GF-D8 (cell line): ENCODE results near the gene PDPR.
"Not testable (repeated sequence)": the region's sequence is repeated elsewhere in the genome, so short reads cannot be mapped to it uniquely, and the experiment has no call there.

Experiments used
- DNase-seq: peaks from one replicate; lab custom pipeline; 2025; lab: John Stamatoyannopoulos, UW

The PDPR gene

DNA sequence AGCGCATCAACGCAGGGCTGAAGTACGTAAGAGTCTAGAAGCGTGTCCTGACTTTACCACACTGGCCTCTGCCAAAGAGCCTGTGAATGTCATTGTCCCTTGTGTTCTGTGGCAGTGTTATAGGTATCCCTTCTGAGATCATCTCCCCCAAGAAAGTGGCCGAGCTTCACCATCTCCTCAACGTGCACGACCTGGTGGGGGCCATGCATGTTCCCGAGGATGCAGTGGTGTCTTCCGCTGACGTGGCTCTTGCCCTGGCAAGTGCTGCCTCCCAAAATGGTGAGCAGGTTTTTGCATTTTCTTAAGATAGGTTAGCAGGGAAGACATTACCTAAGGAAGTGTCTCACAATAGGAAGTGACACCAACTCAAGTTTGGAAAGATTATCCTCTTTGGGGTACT lies 14.7 kb downstream of the PDPR start:
- not testable (repeated sequence) for DNase-seq

DNA sequence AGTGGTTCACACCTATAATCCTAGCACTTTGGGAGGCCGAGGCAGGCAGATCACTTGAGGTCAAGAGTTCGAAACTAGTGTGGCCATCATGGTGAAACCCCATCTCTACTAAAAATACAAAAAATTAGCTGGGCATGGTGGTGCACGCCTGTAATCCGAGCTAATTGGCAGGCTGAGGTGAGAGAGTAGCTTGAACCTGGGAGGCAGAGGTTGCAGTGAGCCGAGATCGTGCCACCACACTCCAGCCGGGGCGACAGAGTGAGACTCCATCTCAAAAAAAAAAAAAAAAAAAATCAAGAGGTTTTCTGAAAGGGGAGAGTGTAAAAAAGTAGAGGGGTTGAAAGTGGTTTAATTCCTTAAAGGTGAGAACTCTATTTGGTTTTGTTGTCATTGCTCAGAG lies 21.7 kb downstream of the PDPR start:
- not testable (repeated sequence) for DNase-seq

DNA sequence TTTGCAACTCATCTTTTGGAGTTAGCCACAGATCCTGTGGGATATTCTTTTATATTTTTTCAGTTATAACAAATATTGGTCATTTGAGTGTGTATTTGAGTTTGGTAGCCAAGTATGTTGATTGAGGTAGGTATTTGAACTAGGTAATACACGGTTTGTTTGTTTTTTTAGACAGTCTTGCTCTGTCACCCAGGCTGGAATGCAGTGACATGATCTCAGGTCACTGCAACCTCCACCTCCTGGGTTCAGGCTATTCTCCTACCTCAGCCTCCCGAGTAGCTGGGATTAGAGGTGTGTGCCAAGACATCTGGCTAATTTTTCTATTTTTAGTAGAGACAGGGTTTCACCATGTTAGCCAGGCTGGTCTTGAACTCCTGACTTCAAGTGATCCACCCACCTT lies 22.5 kb downstream of the PDPR start:
- DNase-seq = not testable (repeated sequence)

DNA sequence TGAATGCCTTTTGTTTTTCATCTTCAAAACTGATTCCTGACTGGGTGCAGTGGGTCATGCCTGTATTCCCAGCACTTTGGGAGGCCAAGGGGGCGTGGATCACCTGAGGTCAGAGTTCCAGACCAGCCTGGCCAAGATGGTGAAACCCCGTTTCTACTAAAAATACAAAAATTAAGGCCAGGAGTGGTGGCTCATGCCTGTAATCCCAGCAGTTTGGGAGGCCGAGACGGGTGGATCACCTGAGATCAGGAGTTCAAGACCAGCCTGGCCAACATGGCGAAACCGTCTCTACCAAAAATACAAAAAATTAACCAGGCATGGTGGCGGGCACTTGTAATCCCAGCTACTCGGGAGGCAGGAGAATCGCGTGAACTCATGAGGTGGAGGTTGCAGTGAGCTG lies 28.6 kb downstream of the PDPR start:
- DNase-seq = not testable (repeated sequence)

DNA sequence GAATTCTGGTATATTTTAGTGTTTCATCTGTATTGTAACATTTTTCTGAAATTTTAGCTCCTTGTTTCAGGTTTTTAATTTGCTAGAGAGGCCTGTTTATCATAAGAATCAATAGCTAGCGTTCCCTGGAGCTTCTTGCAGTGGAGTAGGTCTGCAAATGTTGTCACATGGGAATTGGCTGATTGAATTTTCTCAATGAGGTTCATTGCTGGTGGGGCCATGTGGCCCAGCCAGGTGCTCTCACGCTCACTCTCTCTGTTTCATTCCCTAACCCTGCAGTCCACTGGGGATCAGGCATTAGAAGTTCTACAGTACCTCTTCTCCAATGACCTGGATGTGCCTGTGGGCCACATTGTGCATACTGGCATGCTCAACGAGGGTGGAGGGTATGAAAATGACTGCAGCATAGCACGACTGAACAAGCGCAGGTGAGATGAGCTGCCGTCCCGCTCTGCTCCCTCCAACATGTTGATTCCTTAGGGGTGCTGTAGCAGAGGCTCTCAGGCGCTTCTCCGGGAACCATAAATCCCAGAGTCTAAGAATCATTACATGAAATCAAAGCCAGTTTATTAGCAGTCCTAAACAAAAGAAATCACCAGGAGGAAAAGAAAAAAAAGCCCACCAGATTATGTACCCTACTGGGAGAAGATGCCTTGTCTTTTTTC lies 29.2 kb downstream of the PDPR start:
- DNase-seq = not testable (repeated sequence)

DNA sequence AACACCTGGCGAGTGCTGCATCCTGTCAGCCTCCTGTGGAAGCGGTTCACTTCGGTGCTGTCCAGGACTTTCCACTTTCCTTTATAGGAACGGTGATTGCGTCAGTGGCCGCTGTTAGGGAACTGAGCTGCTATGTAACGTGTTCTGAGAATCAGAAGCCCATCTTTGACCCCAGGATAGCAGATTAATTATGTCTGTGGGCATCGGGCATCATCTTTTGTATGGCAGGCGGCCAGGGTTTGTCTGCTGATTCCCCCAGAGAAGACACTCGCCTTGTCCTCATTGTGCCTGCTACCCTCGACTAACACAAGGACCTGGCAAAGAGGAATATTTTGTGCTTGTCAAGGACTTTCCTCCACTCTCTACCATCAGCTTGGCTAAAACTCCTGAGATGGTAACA lies 33.7 kb downstream of the PDPR start:
- DNase-seq = not testable (repeated sequence)

DNA sequence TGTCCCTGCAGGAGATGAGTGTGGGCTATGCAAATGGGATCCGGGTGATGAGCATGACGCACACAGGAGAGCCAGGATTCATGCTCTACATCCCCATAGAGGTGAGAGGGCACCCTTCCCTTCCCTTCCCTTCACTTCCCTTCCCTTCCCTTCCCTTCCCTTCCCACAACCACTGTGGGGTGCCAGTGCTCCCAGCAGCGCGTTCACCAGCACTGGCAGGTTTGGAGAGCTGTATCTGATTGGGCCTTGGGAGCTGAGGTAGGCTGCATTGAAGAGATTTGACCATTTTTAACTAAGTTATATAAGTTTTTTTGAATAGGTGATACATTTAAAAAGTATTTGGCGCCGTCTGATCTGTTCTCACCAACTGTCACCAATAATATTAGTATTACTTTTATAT lies 34.3 kb downstream of the PDPR start:
- not testable (repeated sequence) for DNase-seq

DNA sequence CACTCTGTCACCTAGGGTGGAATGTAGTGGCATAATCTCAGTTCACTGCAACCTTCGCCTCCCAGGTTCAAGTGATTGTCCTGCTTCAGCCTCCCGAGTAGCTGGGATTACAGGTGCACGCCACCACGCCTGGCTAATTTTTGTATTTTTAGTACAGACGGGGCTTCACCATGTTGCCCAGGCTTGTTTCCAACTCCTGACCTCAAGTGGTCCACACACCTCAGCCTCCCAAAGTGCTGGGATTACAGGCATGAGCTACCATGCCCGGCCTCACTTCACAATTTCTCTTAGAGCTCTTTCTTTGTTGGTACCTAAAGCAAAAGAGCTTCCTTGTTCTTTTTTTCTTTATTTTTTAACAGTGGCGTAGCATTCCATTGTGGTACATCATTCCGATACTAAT lies 35.2 kb downstream of the PDPR start:
- DNase-seq = not testable (repeated sequence)

DNA sequence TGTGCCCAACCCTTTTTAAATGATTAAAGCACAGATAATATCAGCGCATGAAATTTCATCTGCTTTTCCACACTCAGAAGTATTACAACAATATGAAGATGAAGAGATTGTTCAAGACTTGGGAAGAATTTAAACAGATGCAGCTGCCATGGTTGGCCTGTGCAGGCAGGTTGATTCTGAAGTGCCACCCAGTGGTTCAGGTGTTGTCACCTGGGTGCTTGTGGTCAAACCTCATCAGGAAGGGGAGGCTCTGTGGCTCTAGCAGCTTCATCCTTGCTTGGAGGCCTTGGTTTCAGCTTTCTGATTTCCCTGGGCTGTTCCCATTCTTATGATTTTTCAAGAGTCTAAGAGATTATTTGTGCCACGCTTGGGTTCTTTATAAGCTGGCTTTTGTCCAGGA lies 37.3 kb downstream of the PDPR start:
- no peak for DNase-seq

DNA sequence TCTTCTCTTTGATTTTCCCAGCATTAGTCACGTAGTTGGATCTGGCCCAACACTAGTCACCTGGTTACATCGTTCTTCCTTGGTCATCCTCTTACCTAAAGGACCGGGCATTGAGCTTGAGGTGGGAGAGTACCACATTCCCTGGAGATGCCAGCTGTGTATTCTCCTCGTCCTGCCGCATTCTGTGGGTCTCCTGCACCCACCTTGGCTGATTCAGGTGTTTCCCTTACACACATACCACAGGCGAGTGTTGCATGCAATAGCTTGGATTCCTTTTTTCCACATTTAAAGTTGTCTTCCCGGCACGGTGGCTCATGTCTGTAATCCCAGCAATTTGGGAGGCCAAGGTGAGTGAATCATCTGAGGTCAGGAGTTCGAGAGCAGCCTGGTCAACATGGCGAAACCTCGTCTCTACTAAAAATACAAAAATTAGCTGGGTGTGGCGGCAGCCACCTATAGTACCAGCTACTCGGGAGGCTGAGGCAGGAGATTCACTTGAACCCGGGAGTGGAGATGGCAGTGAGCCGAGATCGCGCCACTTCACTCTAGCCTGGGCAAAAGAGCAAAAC lies 37.9 kb downstream of the PDPR start:
- DNase-seq = no peak

DNA sequence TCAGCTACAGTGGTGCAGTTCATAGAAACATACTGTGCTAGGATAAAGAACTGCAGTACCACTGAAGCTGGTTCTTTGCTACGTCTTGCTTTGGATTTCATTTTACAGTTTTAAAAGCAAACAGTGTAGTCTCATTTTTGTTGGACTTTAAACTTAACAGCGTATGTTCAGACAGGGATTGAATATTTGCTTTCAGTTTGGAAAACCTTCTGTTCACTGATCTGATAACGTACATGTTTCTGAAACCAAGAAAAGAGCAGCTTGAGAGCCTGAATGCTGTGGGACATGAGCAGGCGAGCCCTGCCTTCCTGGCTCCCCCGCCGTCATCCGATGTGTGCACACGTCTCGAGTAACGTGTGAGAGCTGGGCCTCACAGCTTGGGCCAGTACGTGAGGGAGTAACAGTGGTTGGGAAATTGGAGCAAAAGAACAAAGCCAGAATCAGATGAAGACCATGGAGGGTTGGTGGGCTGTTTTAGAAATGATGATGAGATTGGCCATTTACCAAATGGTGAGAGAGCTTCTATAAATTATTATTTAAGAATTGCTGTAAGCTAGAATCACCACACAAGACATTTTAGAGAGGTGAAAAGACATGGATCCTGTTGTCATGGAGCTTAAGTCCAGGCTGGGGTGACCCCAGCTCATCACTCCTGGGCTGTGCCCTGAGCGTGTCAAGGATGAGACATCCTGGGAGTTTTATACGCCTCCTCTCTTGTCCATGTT lies 38.6 kb downstream of the PDPR start:
- DNase-seq = no peak

DNA sequence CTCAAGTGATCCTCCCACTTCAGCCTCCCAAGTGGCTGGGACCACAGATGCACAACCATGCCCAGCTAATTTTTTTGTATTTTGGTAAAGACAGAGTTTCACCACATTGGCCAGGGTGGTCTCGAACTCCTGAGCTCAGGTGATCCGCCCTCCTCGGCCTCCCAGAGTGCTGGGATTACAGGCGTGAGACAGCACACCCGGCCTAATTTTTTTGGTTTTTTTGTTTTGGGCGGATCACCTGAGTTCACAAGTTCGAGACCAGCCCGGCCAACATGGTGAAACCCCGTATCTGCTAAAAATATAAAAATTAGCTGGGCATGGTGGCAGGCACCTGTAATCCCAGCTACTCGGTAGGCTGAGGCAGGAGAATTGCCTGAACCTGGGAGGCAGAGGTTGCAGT lies 40.6 kb downstream of the PDPR start:
- DNase-seq = not testable (repeated sequence)

DNA sequence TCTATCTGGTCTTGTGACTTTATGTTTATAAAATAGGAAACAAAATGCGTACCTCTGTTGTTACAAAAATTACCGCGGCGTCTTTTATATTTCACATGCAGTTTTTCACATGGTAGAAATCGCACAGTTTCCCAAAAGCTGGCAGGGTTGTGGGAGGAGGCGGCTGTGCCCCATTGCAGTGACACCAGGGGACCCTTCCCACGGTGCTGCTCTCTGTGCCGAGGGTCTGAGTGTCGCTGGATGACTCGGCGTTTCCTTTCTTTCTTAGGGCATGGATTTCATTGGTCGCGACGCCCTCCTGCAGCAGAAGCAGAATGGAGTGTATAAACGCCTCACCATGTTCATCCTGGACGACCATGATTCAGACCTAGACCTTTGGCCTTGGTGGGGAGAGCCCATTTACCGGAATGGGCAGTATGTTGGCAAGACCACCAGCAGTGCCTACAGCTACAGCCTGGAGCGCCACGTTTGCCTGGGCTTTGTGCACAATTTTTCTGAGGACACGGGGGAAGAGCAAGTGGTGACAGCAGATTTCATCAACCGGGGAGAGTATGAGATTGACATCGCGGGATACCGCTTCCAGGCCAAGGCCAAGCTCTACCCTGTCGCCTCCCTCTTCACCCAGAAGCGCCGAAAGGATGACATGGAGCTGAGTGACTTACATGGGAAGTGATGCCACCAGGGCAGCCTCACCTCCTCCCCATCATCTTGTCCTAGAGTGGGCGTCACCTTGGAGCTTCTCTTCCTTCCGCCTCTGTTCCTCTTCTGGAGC lies 42.3 kb downstream of the PDPR start:
- DNase-seq = no peak

DNA sequence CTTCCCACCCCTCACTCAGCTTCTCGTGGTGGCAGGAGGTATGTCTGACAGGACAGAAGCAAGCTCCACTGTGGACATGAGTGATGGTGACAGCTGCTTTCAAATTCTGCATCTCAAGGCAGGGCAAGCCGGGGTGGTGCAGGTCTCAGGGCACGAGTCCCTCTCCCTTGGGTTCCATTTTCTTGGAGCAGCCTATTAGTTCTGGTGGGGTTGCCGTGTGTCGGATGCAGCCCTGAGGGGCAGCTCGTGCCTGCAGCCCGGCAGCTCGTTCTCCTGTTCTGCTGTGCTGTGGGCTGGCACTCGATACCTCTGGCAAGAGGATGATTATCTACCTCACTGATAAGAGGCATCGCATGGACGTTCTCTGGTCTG lies 43.0 kb downstream of the PDPR start:
- no peak for DNase-seq

DNA sequence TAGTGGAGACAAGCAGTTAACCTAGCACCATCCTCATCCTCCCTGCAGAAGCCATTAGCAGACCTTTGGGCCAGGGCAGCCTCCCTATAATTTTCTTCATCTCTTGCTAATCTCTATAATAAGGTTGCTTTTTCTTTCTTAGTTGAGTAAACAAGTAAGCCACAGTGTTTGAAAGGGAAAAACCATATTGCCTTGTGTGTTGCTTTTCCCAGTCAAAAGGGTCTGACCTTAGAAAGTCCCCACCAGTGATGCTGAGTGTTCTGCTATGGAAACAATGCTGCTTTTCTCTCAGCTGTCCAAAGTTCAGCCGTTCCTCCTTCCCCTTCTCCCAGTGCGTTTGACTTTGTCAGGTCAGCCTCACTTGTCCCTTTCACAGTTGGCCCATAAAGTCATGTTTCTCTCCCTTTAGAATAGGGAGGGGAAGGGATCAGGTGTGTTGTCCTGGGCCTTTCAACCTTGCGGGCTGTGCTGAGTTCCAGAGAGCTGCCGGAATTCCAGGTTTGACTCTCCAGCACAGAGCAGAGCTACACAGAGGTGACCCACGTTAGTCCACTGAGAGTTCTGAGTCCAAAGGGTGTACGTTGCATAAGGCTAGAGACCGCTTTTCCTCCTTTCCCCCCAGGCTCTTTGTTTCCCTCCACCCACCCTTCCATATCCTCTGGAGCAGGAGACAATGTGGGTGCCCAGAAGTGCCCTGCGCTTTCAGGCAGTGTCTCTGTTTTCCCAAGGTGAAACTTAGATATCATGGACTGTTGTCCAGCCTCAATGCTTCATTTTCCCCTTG lies 43.5 kb downstream of the PDPR start:
- no peak for DNase-seq

DNA sequence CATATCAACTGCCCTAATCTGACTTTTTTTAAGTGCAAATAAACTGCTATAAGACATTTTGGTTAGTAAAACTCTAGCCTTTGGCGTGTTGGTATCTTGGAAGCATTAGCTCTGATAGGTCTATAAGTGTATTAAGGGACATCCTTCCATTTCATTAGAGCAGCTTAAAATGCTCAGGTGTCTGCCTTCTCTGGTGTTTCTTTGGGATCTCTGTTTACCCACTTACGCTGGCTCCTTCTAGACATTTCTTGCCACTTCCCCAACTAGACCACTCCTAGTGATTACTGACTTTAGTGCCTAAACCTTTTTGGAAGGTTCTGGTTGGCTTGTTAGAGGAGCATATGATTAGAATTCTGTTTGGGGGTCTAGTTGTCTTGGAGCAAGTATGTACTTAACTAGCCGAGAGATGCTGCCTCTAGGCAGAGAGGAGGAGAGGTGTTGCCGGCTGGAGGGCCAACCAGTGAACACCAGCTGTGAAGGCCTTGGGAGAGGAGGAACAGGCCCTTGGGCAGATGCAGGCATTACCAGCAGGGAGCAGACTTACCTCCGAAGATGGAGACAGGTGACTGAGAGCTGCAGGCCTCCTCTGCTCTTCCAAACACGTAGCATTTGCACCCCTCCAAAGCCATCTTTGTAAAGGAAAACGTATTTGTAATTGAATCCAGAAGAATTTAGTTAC lies 44.3 kb downstream of the PDPR start:
- no peak for DNase-seq

DNA sequence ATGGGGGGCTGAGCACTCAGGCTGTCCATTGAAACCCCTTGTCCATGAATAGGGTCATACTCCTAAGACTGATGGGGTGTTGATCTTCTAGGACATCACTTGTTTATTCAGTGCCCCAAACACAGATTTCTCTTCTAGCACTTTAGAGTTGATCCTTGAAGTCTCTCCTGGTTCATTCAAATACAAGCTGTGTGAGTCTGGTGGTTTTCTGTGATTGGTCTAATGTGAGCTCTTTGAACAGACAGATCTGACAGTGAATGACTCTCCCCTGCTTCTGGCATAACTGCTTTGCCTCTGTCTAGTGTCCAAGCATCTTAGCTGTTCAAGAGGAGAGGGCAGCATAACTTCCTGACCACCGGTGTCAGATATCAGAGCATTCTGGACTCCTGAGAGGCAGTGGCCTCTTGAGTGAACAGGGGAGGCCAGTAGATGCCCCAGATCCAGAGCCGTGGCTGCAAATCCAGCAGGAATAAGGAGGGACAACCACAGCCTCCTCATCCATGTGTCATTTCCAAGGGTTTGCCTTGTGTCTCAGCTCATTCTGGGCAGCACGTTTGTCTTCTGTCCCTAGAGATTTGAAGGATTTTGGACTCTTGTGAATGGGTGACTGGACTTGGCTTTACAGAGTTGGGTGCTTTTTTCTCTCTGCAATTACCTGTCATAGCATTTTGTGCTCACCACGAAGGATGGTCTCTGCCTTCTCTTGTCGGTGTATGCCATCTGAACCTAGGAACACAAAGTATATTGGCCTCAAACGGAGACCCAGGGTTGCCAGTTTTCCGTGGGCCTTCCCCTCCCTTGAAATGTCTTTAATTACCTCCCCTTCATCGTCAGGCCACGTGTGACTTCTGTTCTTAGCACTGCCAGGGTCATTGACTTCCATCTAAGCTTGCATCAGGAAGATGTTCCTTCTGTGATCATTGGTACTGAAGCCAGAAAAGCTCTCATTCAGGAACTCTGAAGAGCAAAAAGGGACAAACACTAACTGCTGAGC lies 45.5 kb downstream of the PDPR start:
- DNase-seq = no peak

DNA sequence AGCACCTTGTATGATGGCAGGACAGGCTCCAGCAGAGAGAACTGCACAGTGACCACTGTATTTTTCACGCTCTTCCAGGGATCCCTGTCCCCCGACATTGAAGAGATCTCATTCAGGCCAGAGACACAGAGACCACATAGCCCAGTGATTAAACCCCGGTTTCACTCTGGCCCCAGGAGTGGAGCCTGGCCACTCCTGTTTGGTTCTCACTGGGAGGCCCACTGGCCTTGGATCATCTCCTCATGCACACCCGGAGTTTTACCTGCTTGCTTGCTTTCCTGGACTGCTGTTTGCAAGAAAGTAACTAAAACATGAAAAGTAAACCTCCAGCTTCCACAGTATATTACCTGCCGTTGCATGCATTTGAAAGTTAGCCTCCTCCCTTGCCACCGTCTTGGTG lies 46.3 kb downstream of the PDPR start:
- no peak for DNase-seq

DNA sequence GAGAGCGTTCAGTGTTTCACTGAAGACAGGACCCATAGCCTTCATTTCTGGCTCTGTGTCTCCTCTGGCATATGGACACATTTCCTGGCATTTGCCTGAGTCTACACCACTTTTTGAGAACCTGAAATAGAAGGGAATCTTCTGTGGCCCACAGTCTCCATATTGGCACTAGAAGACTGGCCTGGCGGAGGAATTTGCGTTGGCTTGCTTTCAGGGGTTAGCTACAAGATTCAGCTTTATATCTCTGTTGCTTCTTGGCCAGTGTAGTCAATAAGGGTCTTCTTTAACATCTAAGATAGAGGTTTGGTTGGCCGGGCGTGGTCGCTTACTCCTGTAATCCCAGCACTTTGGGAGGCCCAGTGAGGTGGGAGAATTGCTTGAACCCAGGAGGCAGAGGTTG lies 46.7 kb downstream of the PDPR start:
- DNase-seq = no peak

DNA sequence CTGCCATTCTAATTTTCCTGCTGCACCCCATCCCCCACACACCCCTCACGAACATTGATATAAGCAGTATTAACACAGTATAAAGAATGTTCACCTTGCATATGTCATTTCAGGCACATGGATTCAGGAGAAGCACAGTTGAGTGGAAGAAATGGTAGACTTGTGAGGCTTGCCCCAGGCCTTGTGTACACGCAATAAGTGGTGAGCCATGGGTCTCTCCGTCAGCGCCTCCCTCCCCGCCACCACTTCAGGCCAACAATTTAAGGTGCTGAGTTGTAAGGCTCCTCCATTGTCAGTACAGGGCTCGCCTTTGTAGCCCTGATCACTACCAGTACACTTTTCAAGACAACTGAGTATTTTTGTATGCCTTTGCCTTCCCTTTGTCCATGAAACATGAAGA lies 47.2 kb downstream of the PDPR start:
- DNase-seq = no peak
